Breast epithelium (tissue), 3 donors: Measurements from ENCODE around the gene INCENP.
A peak's percentile ranks its signal among the peaks of the same experiment; 100 is the strongest.

ENCODE experiments used
- CTCF ChIP-seq, 3 donors: fragments of 450-650 bp; IDR thresholded peaks; one replicate each; pipeline ENCODE4 v1.5.1; 2016 to 2017; ENCODE audit warnings: antibody characterized with exemption in 3 of 3, mild to moderate bottlenecking in 3 of 3, moderate library complexity in 3 of 3
- POLR2A ChIP-seq: fragments of 450-650 bp; IDR thresholded peaks from one replicate; pipeline ENCODE4 v1.6.1; 2016; ENCODE audit warnings: antibody characterized with exemption, mild to moderate bottlenecking, moderate library complexity
- POLR2AphosphoS5 ChIP-seq, 3 donors: sonication (generic); formaldehyde crosslinking; IDR thresholded peaks; one replicate each; pipeline ENCODE4 v1.6.1; 2017; ENCODE audit warnings: antibody characterized with exemption in 3 of 3

DNA sequence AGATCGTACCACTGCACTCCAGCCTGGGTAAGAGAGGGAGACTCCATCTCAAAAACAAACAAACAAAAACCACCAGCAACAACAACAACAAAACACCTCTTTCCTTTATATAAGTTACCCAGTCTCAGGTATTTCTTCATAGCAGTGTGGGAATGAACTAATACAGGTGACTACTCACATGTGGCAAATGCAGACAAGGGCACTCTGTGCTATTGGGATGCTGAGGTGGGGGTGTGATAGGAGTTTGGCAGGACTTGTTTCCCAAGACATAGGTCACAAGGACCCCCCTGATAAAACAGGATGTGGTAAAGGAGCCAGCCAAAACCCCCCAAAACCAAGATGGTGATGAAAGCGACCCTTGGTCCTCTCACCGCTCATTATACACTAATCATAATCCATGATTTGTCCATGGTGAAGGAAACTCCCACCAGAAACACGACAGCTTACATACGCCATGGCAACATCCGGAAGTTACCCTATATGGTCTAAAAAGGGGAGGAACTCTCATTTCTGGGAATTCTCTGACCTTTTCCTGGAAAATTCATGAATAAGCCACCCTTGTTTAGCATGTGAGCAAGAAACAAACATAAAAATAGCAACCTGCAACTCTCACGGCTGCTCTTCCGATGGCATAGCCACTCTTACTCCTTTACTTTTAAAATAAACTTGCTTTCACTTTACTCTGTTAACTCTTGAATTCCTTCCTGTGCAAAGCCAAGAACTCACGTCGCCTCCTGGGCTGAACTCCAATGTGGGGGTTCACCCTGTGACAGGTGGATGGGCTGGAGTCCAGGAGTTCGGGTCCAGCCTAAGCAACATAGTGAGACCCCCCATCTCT is 18.8 kb upstream of the INCENP start:
- TF ChIP-seq POLR2A, result no peak
- TF ChIP-seq CTCF (IDR thresholded peaks at IDR 0.05), result no peak
- TF ChIP-seq POLR2AphosphoS5 (IDR thresholded peaks at IDR 0.05), result peak in 2 of 3 donors; percentile 40 to 50
